Urinary bladder (tissue), 4 donors: ENCODE data around the gene ZMPSTE24. TPM values are rescaled to one million over a fixed set of nuclear protein-coding genes. Genes with fewer than 3 reads are reported as not detected.
"Not testable (repeated sequence)": the region's sequence is repeated elsewhere in the genome, so short reads cannot be mapped to it uniquely, and the experiment has no call there.

Experiments used
- DNase-seq: peaks from one replicate; pipeline ENCODE4 v3.0.0-alpha.2; 2015; ENCODE audit errors: extremely low spot score
- H3K27ac ChIP-seq: one replicate; pipeline ENCODE4 v1.5.1; 2013; ENCODE audit warnings: low read depth, mild to moderate bottlenecking, moderate library complexity
- H3K36me3 ChIP-seq: one replicate; pipeline ENCODE4 v1.6.1; 2013; ENCODE audit warnings: mild to moderate bottlenecking, moderate library complexity; ENCODE audit not compliant: insufficient read depth
- H3K4me1 ChIP-seq: one replicate; pipeline ENCODE4 v1.6.1; 2013; ENCODE audit warnings: mild to moderate bottlenecking, moderate library complexity; ENCODE audit not compliant: insufficient read depth
- H3K4me3 ChIP-seq: one replicate; pipeline ENCODE4 v1.5.1; 2013; ENCODE audit warnings: low read depth, low read length
- WGBS: extraction: QIAGEN DNeasy Blood & Tissue Kit; methylation state at CpG from one replicate; pipeline ENCODE4 v1.1.7; 2013; 5-methylcytosine and 5-hydroxymethylcytosine counted together
- polyA plus RNA-seq: library from polyadenylated mRNA; stranded (reverse); fragments of 200-250 nt; gene quantifications from one replicate; pipeline ENCODE4 v1.2.3, GENCODE V29; 2013
- total RNA-seq: library from RNA; depleted of rRNA; stranded (reverse); fragments of >200 nt; gene quantifications from one replicate; pipeline ENCODE4 v1.2.3, GENCODE V29; 2014
- donor health status: healthy with polysubstance abuse.
- donor health status: healthy.

Gene ZMPSTE24
- 67.8 TPM for total RNA-seq
- polyA plus RNA-seq: 32.3 TPM

DNA sequence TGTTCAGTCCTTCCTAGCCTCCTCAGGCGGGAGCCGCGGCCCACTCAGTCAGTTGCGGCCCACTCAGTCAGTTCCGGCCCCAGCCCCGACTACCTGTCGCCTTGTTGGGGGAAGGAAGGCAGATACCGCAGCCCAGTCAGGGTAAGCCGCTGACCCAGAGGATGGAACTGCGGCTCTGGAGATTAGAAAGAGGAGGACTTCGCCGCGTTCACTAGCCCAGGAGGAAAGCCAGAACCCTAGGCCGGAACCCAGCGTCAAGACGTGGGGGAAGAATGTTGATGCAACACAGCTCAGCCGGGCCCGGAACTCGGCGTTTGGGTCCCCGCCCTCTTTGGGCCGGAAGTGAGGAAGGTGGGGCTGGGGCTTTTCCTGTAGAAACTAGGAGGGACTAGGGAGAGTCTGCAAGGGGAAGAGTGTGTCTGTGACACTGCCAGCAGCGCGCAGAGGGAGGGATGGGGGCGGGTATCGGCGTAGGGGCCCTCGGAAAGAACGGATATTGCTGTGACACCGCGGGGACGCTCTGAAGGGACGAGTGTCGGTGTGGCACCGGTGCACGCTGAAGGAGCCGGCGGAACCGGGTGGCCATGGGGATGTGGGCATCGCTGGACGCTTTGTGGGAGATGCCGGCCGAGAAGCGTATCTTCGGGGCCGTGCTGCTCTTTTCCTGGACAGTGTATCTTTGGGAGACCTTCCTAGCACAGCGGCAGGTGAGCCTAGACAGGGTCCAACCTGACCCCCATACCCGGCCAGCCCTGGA, at the start of gene ZMPSTE24:
ZMPSTE24 (plus strand) TSS at position 549 of the 757 bp plus-strand sequence; CDS start at position 585, 36 bp downstream.
- Histone ChIP-seq H3K4me3 (peak within 1 kb of the TSS; percentile 84), H3K36me3 (no peaks in the 10 kb centered on the region), H3K4me1 (no peaks in the 10 kb centered on the region), H3K27ac (peak within 1 kb of the TSS; percentile 98)
- peak; percentile 94 for DNase-seq
- WGBS: under 1% methylated on average over 48 of the region's 48 CpGs

DNA sequence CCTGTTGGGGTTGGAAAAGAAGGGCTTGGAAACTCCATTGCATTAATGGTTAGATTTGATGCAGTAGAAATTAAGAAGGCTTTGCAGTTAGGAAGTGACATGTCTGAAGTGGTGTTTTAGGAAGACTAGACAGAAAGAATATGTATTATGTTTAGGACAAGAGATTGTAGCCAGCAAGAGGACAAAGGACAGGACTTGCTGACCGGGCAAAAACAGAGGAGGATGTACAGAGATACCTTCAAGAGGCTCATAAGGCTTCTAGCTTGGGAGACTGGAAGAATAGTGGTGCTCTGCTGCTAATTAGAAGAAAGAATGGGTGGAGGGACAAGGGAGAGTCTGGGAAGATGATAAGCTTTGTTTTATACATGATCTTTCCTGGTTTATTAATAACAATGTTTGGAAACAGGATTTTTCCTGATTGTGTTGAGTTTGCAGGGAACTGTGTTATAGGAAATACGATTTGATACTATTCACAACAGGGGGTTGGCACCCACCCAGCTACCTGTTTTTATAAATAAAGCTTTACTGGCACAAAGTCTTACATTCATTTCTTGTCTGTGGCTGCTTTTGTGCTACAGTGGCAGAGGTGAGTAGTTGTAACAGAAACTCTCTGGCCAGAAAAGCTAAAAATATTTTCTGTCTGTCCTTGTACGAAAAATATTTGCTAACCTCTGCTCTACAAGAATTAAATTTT, 47.4 kb upstream of the ZMPSTE24 start:
- no peak overlapping the region for H3K27ac ChIP-seq
- WGBS: 87% methylated on average over 3 of the region's 3 CpGs
- H3K4me3 ChIP-seq: no peak overlapping the region
- no peak for DNase-seq
- H3K36me3 ChIP-seq: no peaks in the 10 kb centered on the region
- no peaks in the 10 kb centered on the region for H3K4me1 ChIP-seq

DNA sequence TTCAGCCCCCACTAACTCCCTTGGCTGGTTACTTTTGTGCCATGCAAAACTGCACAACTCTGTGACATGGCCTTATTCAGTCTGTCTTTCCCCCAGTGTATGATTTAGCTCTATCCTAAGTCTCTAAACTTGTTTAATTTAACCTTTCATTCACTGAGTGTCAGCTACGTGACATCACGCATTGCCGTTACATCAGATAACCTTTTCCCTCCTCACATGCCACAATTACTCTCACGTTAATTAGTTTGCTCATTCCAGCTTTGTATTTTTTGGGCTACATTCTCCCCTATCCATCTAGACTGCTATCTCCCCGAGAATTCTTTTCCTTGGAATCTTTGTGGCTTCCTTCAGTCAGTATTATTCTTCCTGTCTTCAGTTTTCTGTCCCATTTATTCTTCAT, 39.7 kb upstream of the ZMPSTE24 start:
- no peak overlapping the region for H3K4me3 ChIP-seq
- no peak for DNase-seq
- WGBS: 94% methylated on average over 5 of the region's 5 CpGs
- no peaks in the 10 kb centered on the region for H3K36me3 ChIP-seq
- H3K4me1 ChIP-seq: no peaks in the 10 kb centered on the region
- no peak overlapping the region for H3K27ac ChIP-seq

- WGBS: 95% methylated on average over 18 of the region's 18 CpGs
- H3K27ac ChIP-seq, H3K36me3 ChIP-seq, H3K4me1 ChIP-seq, H3K4me3 ChIP-seq, DNase-seq: not testable (repeated sequence)
Observed at GRCh38 chr1:40221471-40221905, 36.5 kb upstream of the ZMPSTE24 start.

DNA sequence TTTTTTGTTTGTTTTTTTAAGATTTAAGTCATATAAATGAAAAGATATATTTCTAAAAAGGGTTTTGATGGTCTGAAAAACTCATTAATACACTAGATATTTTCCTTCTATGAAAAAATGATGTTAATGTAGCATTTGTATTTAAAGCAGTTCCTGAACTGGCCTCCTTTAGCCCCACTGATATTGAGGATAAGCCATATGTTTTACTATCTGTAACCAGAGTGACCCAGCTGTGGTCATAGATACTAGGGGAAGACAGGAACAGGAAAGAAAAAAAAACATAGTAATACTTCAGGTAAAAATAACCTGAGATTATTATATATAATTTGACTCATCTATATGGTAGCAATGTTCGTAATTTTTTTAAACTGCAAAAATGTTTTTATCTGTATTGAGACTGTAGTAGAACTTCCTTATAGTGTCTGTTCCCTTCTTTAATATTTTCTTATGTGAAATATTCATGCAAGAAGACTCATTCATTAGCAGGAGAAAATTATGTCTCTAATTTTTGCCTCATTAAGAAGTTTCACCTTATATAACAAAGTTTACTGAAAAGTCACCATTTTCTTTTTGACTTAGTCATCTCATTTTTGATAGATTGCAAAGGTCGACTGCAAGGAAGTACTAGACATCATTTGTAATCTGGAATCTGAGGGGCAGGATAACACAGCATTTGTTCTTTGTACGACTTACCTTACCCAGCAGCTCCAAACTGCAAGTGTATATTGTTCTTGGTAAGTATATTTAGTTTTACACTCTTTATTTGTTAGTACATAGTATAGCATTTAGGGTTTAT, 35.9 kb upstream of the ZMPSTE24 start:
- 84% methylated on average over 3 of the region's 3 CpGs for WGBS
- no peak overlapping the region for H3K27ac ChIP-seq
- no peaks in the 10 kb centered on the region for H3K4me1 ChIP-seq
- no peak overlapping the region for H3K4me3 ChIP-seq
- no peaks in the 10 kb centered on the region for H3K36me3 ChIP-seq
- DNase-seq: no peak

- Histone ChIP-seq H3K36me3 (no peaks in the 10 kb centered on the region), H3K4me1 (no peaks in the 10 kb centered on the region), H3K27ac (no peak overlapping the region), H3K4me3 (no peak overlapping the region)
- WGBS: 91% methylated on average over 6 of the region's 6 CpGs
- no peak for DNase-seq
Observed at GRCh38 chr1:40224040-40224439, 34.0 kb upstream of the ZMPSTE24 start.

GRCh38 chr1:40226192-40226591, 31.8 kb upstream of the ZMPSTE24 start:
- WGBS: 79% methylated on average over 3 of the region's 3 CpGs

GRCh38 chr1:40232444-40232843, 25.6 kb upstream of the ZMPSTE24 start:
- WGBS: 93% methylated on average over 4 of the region's 4 CpGs
- Histone ChIP-seq H3K27ac (no peak overlapping the region), H3K36me3 (peaks cover 5% of the 10 kb centered on the region)

More at GRCh38 chr1:40226192-40226591, 31.8 kb upstream of the ZMPSTE24 start:
- Histone ChIP-seq H3K4me3 (no peak overlapping the region), H3K4me1 (no peaks in the 10 kb centered on the region), H3K27ac (no peak overlapping the region), H3K36me3 (peaks cover 3% of the 10 kb centered on the region)
- DNase-seq: no peak

GRCh38 chr1:40239626-40240025, 18.4 kb upstream of the ZMPSTE24 start:
- DNase-seq: no peak
- 92% methylated on average over 1 of the region's 1 CpG for WGBS
- Histone ChIP-seq H3K4me1 (no peaks in the 10 kb centered on the region), H3K4me3 (no peak overlapping the region), H3K36me3 (peaks cover 2% of the 10 kb centered on the region), H3K27ac (no peak overlapping the region)

More at GRCh38 chr1:40232444-40232843, 25.6 kb upstream of the ZMPSTE24 start:
- no peaks in the 10 kb centered on the region for H3K4me1 ChIP-seq
- DNase-seq: no peak
- no peak overlapping the region for H3K4me3 ChIP-seq

GRCh38 chr1:40240390-40240789, 17.6 kb upstream of the ZMPSTE24 start:
- no peak overlapping the region for H3K27ac ChIP-seq
- WGBS: 89% methylated on average over 2 of the region's 2 CpGs
- no peak for DNase-seq
- no peak overlapping the region for H3K4me3 ChIP-seq
- no peaks in the 10 kb centered on the region for H3K4me1 ChIP-seq
- H3K36me3 ChIP-seq: peaks cover 2% of the 10 kb centered on the region

GRCh38 chr1:40241362-40241761, 16.7 kb upstream of the ZMPSTE24 start:
- Histone ChIP-seq H3K36me3 (no peaks in the 10 kb centered on the region), H3K27ac (no peak overlapping the region), H3K4me3 (no peak overlapping the region), H3K4me1 (no peaks in the 10 kb centered on the region)
- no peak for DNase-seq
- WGBS: 74% methylated on average over 1 of the region's 1 CpG

- Histone ChIP-seq H3K4me1 (no peaks in the 10 kb centered on the region), H3K27ac (no peak overlapping the region), H3K36me3 (no peaks in the 10 kb centered on the region), H3K4me3 (no peak overlapping the region)
- 57% methylated on average over 2 of the region's 2 CpGs for WGBS
- no peak for DNase-seq
Observed at GRCh38 chr1:40243351-40243750, 14.7 kb upstream of the ZMPSTE24 start.

- 68% methylated on average over 4 of the region's 4 CpGs for WGBS
- no peak overlapping the region for H3K4me3 ChIP-seq
- H3K36me3 ChIP-seq: no peaks in the 10 kb centered on the region
- no peak for DNase-seq
- H3K27ac ChIP-seq: no peak overlapping the region
- H3K4me1 ChIP-seq: no peaks in the 10 kb centered on the region
Observed at GRCh38 chr1:40244138-40244744, 13.8 kb upstream of the ZMPSTE24 start.
